NCI-H748 (cell line): ENCODE data around the gene NFATC1.

Experiments
- DNase-seq: peaks from one replicate; lab custom pipeline; 2025; ENCODE audit not compliant: unreplicated experiment; lab: John Stamatoyannopoulos, UW

The NFATC1 gene

GRCh38 chr18:79532313-79533007, 136.7 kb downstream of the NFATC1 start:
- peak; percentile 59 for DNase-seq

GRCh38 chr18:79533146-79533545, 137.4 kb downstream of the NFATC1 start:
- DNase-seq = no peak

GRCh38 chr18:79533591-79533990, 137.9 kb downstream of the NFATC1 start:
- no peak for DNase-seq

GRCh38 chr18:79534356-79534755, 138.6 kb downstream of the NFATC1 start:
- no peak for DNase-seq

GRCh38 chr18:79537758-79538157, 142.0 kb downstream of the NFATC1 start:
- no peak for DNase-seq

- DNase-seq = no peak
These were observed 142.9 kb downstream of the NFATC1 start for GRCh38 chr18:79538635-79539034.

GRCh38 chr18:79540161-79540903, 144.6 kb downstream of the NFATC1 start:
- no peak for DNase-seq

- no peak for DNase-seq
These were observed 145.2 kb downstream of the NFATC1 start for GRCh38 chr18:79540904-79541282.

- DNase-seq = no peak
These were observed 146.5 kb downstream of the NFATC1 start for GRCh38 chr18:79542213-79542612.

- no peak for DNase-seq
These were observed 147.4 kb downstream of the NFATC1 start for GRCh38 chr18:79542876-79543750.

- no peak for DNase-seq
These were observed 148.2 kb downstream of the NFATC1 start for GRCh38 chr18:79543861-79544385.

GRCh38 chr18:79544386-79544963, 148.7 kb downstream of the NFATC1 start:
- DNase-seq = no peak

GRCh38 chr18:79545255-79545654, 149.5 kb downstream of the NFATC1 start:
- no peak for DNase-seq

GRCh38 chr18:79545736-79546171, 150.0 kb downstream of the NFATC1 start:
- no peak for DNase-seq

GRCh38 chr18:79546781-79547272, 151.1 kb downstream of the NFATC1 start:
- DNase-seq = no peak

- DNase-seq = no peak
These were observed 151.8 kb downstream of the NFATC1 start for GRCh38 chr18:79547413-79548076.

GRCh38 chr18:79548077-79548450, 152.3 kb downstream of the NFATC1 start:
- DNase-seq = no peak

GRCh38 chr18:79548621-79548985, 152.9 kb downstream of the NFATC1 start:
- DNase-seq = no peak

GRCh38 chr18:79548986-79549637, 153.4 kb downstream of the NFATC1 start:
- no peak for DNase-seq

GRCh38 chr18:79549638-79550000, 153.9 kb downstream of the NFATC1 start:
- no peak for DNase-seq
